SK-N-MC (cell line): ENCODE data around the gene BMP6.

ENCODE experiments used
- EZH2 ChIP-seq: fragments of 200-600 bp; sonication (generic); IDR thresholded peaks from one replicate; pipeline ENCODE4 v1.6.1; 2017; ENCODE audit warnings: antibody characterized with exemption
- FOXP2 ChIP-seq: optimal IDR thresholded peaks from 2 replicates; pipeline ENCODE3; 2011; ENCODE audit warnings: mild to moderate bottlenecking, moderate library complexity; ENCODE audit not compliant: insufficient read depth; ENCODE audit errors: extremely low read length, control extremely low read depth
- POLR2AphosphoS5 ChIP-seq: IDR thresholded peaks from 2 replicates; pipeline ENCODE4 v1.6.1; 2012; ENCODE audit warnings: mild to moderate bottlenecking, low read depth, low read length, borderline replicate concordance

- no peak for TF ChIP-seq POLR2AphosphoS5
- no peak for TF ChIP-seq FOXP2
- no peak for TF ChIP-seq EZH2
These were observed 72.9 kb downstream of the BMP6 start for GRCh38 chr6:7798751-7799150.
